Fibroblast of mammary gland (primary cell): Measurements from ENCODE around the gene GADD45G.

Experiments
- DNase-seq: peaks from one replicate; pipeline ENCODE4 v3.0.0-alpha.2; 2010; ENCODE audit warnings: low read depth
- H3K4me3 ChIP-seq: 2 replicates; pipeline ENCODE4 v1.5.1; 2011; ENCODE audit warnings: low read depth, mild to moderate bottlenecking, low read length, moderate library complexity; ENCODE audit not compliant: control insufficient read depth
- TF ChIP-seq, protein P1 (sequence below): conservative IDR thresholded peaks from 2 replicates; pipeline ENCODE4 v1.5.1; 2011; ENCODE audit warnings: low read depth, low read length, inconsistent platforms; ENCODE audit not compliant: control insufficient read depth, insufficient read depth

Gene GADD45G

DNA sequence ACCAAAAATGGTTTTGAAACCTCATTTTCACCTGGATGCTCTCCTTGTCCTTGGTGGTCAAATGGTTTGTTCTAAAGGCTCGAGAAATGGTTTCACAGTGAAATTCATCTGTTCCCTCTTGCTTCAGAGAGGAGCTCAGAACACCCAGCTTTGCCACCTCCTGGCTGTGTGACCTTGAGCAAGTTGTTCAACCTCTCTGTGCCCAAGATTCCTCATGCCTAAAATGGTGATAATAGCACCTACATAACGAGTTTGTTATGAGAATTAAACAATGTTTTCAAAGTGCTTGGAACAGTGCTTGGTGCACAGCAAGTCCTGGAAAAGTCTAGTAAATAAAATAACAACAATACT lies 6.5 kb upstream of the GADD45G start:
- no peak overlapping the region for H3K4me3 ChIP-seq
- TF ChIP-seq, protein P1, sequence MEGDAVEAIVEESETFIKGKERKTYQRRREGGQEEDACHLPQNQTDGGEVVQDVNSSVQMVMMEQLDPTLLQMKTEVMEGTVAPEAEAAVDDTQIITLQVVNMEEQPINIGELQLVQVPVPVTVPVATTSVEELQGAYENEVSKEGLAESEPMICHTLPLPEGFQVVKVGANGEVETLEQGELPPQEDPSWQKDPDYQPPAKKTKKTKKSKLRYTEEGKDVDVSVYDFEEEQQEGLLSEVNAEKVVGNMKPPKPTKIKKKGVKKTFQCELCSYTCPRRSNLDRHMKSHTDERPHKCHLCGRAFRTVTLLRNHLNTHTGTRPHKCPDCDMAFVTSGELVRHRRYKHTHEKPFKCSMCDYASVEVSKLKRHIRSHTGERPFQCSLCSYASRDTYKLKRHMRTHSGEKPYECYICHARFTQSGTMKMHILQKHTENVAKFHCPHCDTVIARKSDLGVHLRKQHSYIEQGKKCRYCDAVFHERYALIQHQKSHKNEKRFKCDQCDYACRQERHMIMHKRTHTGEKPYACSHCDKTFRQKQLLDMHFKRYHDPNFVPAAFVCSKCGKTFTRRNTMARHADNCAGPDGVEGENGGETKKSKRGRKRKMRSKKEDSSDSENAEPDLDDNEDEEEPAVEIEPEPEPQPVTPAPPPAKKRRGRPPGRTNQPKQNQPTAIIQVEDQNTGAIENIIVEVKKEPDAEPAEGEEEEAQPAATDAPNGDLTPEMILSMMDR = no peak
- no peak for DNase-seq

DNA sequence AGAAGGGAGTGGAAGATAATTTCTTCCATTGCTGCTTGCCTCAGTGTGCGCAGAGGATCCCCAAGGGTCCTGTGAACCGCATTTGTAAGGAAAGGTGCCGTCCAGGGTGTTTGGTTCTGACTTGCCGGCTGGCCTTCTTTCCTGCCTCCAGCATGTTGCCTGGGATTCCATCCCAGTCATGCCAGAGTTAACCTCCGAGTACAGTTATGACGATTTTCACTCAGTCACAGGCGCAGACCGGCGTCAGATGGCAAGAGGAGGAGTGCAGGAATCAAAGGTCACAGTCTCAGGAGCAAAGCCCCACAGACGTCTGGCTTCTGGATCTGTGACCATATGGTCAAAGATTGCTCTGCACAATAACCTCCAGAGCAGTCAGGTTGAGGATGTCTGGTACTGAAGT lies 5.9 kb upstream of the GADD45G start:
- TF ChIP-seq, protein P1 = no peak
- no peak overlapping the region for H3K4me3 ChIP-seq
- DNase-seq = no peak

DNA sequence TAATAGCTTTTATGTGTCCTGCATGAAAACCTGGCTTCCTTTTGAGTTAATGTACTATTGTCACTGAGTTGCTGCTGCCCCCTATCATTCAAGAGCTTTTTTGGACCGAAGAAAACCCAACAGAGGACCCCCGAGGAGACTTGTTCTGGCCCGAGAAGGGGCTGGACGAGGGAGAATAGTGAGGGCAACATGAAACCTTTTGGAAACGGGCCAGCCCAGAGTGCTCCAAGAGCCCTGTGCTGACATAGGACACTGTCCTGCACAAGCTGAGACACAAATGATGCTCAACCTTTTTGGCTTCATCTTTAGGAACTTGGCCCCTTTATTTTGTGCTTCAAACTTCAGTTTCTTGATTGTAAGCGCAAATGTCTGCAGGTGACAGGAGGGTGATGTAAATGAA lies 4.0 kb upstream of the GADD45G start:
- no peak overlapping the region for H3K4me3 ChIP-seq
- no peak for DNase-seq
- TF ChIP-seq, protein P1 = no peak

DNA sequence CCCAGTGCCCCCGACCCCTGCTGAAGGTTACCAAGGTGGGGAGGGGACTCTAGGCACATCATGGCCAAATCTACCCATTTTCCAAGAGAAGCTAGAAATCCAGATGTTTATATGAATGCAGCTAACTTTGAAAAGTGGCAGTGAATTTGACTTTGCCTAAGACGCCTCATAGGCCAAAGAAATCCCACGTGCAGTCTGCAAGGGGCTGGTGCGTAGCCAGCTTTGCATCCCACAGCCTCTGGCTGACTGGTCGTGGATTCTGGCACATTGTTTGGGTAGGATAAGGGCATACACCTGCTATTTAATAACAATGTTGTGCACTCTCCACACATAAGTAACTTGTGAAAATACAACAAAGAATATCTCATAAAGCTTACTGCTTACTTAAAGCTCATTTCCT lies 3.5 kb upstream of the GADD45G start:
- DNase-seq = no peak

DNA sequence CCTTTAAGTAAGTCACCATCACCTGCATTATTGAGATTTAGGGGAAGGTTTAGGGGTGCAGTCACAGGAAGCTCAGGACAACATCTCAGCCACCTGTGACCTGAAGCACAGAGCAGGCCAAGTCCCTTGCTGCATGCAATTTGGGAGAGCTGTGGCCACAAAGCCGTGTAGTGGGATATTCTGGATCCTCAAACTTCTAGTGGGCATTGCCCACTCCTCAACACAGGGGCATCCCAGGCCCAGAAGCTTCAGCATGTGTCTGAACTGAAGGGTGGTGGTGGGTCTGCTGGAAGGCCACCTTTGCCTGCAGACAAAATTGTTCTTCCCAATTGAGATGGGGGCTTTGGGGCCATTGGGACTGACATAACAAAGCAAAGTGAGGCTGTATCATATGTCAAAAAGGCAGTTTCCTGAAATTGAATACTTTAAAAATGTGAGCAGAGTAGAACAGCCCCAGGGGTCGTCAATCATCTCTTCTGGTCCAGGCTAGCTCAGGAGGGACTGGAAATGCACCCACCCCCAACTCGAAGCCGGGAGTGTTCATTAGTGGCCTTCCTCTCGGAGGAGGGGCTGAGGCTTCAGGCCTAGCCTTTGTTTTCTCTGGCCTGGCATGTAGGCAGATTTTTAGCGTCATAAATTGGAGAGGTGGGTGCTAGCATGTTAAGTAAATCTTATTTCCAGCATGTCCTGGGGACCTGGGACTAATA lies 2.8 kb upstream of the GADD45G start:
- TF ChIP-seq, protein P1 = no peak
- no peak for DNase-seq
- H3K4me3 ChIP-seq = no peak overlapping the region

More for the DNA sequence above, 3.5 kb upstream of the GADD45G start:
- H3K4me3 ChIP-seq = no peak overlapping the region
- TF ChIP-seq, protein P1 = no peak

DNA sequence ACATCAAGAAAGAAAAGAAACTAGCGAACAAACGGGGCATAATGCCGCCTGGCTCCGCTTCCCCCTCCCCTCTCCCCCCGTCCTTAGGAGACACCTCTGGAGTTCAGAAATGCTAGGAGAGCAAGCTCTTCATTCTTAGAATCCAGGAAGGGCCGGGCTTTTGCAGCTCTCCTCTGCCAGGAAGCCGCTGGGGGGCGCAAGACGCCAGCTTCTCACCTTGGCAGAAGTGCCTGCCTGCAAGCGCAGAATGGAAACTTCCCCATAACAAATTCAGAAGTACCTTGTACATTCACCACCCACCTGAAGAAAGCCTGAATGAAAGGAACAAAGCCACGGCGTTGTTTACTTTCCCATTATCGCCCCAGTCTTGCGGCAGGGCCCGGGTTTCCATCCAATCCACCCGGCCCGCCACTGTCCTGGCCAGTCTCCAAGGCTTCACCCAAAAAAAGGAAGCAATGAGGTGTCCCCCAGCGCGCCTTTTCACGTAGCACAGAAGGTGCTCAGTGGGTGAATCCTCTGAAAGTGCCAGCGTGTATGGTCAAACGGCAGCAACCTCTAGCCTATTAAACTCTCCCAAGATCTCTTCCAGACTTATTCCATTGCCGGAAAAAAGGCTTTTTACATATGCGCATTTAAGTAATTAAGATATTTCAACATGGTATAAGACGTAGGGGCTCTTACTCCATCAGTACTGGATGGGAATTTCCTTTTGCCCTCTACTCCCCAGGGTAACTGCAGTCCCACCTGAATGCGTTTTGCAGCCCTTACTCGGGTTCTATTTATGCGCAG lies 1.6 kb upstream of the GADD45G start:
- no peak overlapping the region for H3K4me3 ChIP-seq
- TF ChIP-seq, protein P1 = peak; percentile 80
- peak; percentile 73 for DNase-seq
